Stromal cell of bone marrow (primary cell): ENCODE results near the gene CCM2L.
"Not testable (repeated sequence)": the region's sequence is repeated elsewhere in the genome, so short reads cannot be mapped to it uniquely, and the experiment has no call there.

Source experiments
- DNase-seq: peaks from one replicate; pipeline ENCODE4 v3.0.0-alpha.2; 2012; ENCODE audit warnings: low read depth

The CCM2L gene

GRCh38 chr20:32029561-32029960 lies 19.3 kb downstream of the CCM2L start:
- no peak for DNase-seq

DNA sequence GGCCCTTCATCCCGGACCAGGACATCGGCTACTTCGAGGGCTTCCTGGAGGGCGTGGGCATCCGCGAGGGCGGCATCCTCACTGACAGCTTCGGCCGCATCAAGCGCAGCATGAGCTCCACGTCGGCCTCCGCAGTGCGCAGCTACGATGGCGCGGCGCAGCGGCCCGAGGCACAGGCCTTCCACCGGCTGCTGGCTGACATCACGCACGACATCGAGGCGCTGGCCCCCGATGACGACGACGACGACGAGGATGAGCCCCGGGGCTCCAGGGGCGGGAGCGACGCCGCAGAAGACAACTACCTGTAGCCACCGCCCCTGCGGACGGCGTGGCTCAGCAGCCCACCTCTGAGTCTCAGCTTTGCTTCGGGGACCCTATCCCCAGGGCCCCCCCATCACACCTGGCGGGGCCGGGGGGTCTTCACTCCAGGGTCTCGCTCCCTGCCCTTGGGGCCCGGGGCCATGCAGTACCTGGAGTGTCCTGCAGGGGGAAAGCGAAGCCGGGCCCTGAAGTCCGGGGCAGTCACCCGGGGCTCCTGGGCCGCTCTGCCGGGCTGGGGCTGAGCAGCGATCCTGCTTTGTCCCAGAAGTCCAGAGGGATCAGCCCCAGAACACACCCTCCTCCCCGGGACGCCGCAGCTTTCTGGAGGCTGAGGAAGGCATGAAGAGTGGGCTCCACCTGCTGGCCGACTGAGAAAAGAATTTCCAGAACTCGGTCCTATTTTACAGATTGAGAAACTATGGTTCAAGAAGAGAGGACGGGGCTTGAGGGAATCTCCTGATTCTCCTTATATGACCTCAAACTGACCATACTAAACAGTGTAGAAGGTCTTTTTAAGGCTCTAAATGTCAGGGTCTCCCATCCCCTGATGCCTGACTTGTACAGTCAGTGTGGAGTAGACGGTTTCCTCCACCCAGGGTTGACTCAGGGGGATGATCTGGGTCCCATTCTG lies 21.0 kb downstream of the CCM2L start:
- DNase-seq = peak; percentile 57

DNA sequence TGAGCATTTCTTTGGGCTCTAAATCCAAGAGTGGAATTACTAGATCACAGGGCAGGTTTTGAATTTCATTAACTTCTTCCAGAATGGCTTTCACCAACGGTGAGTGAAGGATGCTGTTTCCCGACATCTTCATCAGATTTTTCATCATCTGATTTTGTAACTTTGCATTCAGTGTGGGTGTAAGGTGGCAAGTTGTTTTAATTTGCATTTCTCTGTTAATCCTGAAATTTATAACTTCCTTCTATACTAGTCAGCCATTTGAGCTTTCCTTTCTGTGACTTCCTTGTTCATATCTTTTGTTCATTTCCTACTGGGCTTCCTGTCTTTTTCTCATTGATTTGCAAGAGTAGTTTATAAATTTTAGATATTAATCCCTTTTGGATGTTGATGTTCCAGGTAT lies 23.1 kb downstream of the CCM2L start:
- no peak for DNase-seq

DNA sequence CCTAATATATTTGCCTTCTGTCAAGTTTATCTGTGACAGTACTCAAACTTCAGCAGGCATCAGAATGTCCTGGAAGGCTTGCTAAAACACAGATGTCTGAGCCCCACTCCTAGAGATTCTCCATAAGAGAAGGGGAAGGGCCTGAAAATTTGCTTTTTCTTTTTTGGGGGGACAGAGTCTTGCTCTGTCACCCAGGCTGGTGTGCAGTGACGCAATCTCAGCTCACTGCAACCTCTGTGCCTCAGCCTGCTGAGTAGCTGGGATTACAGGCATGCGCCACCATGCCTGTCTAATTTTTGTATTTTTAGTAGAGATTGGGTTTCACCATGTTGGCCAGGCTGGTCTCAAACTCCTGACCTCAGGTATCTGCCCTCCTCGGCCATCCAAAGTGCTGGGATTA lies 23.5 kb downstream of the CCM2L start:
- not testable (repeated sequence) for DNase-seq

DNA sequence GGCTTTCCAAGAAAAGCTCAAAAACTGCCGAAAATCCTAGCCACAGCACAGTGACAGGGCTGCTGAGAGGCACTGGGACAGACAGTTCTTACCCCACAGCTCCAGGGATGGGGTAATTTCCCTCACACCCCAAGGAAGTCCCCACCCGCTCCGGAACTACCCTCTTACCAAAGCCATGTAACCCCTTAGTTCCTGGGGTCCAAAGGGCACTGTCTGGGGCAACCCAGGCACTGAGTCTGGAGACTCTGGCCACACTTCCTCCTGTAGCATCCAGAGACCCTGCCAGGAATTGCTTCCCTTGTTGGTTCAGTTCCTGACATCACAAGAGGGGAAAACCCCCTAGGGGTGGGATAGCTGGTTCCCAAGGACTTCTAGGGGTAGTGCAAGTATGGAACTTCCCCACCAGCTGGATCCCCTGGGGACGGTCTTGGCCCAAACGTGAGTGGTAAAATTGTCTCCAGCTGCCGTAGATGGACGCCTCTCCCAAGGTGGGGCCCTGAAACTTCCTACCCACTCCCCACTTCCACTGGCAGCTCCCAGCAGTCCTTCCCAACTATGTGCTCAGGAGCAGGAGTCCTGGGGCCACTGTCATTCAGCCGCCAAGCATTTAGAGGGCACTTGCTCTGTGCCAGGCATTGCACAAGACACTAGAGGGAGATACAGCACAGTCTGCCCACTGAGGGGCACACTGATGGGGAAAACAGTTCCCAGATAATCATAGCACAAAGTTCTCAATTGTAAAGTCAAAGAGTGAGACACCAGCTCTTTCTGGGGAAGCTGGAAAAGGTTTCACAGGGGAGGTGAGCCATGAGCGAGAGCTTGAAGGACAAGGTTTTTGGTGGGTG lies 24.6 kb downstream of the CCM2L start:
- no peak for DNase-seq

GRCh38 chr20:32035426-32035779 lies 25.2 kb downstream of the CCM2L start:
- no peak for DNase-seq

DNA sequence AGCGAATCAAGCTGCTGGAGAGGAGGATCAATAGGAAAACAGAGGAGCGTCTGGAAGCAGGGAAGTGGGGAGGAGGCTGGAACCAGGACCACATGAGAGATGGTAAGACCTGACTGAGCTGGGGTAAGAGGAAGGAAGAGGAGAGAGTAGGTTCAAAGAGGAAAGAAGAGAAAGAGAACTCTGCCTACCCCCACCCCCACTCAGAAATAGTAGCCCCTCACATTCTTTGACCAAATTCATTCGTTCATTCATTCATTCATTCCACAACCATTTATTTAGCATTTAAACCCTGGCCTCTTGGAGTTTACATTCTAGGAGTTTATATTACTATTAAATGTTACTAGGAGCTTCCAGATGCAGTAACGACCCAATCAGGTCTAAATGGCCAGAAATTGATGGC lies 26.0 kb downstream of the CCM2L start:
- no peak for DNase-seq

GRCh38 chr20:32036716-32037485 lies 26.7 kb downstream of the CCM2L start:
- no peak for DNase-seq

DNA sequence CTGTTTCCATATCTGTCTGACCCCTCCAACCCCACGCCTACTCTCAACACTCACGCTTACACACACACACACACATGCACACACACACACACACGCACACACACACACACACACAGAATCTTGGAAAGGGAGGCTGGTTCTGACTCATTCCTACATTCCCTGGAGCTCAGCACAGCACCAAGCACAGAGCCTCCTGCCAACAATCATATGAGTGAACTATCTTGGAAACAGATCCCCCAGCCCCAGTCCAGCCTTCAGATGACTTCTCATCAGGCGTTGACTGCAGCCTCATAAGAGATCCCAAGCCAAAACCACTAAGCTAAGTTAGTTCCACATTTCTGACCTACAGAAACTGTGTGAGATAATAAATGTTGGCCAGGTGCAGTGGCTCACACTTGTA lies 27.7 kb downstream of the CCM2L start:
- DNase-seq = no peak

GRCh38 chr20:32040142-32040953 lies 30.1 kb downstream of the CCM2L start:
- no peak for DNase-seq

DNA sequence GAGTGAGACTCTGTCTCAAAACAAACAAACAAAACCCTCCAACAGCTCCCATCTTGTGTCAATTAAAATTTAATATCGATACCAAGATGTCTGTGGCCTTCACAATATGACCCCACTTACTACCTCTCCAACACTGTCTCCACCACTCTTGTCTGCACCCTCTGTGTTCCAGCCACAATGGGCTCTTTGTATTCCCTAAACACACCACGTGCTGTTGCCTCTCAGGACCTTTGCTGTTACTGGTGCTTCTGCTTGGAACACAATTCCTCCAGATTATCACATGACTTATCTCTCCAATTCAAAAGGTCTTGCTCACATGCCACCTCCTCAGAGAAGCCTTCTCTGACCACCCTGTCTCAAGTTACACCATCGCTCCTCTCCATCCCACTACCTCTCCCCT lies 35.8 kb downstream of the CCM2L start:
- no peak for DNase-seq

DNA sequence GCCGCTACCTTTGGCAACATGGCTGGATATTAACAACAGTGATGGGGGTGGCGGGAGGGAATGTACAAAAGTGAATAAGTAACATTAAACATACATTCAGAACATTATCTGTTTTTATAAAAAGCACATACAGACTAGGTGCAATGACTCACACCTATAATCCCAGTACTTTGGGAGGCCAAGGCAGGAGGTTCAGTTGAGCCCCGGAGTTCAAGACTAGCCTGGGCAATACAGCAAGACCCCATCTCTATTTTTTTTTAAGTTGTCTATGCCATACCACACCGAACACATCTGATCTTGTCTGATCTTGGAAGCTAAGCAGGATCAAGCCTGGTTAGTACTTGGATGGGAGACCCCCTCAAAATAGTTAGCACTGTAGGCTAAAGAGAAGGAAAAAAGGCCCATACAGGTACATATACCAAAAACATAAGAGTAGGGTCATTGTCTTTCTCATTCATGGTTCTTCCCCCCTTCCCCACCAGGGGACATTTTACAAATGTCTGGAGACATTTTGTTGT lies 40.1 kb downstream of the CCM2L start:
- no peak for DNase-seq

DNA sequence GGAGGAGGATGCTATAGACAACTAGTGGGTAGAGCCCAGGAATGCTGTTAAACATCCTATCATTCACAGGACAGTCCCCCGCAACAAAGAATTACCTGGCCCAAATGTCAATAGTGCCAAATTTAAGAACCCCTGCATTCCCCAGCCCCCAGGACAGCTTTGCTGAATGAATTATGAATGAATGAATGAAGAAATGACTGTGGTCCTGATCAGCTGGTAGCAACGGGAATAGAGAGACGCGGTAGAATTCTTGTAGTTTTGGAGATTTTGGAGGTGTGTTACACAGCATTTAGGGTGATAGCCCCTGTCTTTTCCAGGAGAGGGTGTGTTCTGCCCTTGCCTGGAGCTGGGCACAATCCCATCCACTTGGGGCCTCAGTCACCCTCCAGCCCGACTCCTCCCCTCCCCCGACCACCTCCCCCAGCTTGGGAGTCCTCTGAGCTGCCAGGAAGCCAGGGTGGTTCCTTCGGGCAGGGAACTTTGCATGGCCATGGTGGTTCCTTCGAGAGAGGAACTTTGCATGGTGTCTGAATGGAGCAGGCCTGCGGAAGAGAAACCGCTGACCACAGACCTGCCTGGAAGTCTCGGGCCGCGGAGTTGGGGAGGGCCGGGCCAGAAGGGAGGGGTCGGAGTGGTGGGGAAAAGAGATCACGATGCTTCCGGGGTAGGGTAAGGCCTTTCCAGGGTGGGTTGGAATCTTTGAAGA lies 40.8 kb downstream of the CCM2L start:
- no peak for DNase-seq

- no peak for DNase-seq
These were observed 41.5 kb downstream of the CCM2L start for GRCh38 chr20:32051720-32052089.

GRCh38 chr20:32052090-32052777 lies 42.0 kb downstream of the CCM2L start, which contains the start of gene HCK:
Gene HCK (plus strand): TSS chr20:32052242.
- no peak for DNase-seq

DNA sequence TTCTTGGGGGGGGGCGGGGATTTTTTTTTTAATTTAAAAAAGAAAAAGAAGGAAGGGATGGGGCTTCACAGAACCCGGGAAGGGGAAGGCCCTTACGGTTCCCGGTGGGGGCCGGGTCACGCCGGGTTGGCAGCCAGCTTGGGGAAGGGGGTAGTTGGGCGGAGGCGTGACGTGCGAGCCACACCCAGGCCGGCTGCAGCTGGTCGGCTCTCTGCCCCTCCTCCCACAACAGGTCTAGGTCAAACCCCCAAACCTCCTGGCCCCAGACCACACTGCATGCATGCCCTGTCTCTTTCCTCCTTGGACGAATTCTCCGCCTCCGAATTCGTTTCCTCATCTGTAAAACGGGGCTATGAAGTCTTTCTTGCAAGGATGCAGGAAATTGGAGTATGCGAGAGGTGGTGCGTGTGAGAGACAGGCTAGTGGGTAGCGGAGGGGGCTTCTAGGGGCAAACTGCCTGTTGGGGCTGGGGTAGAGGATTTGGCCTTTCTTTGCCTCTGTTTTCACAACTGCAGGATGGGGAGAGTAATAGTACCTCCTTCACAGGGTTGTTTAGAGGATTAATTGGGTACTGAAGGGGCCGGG lies 42.6 kb downstream of the CCM2L start:
- DNase-seq = no peak

- DNase-seq = no peak
These were observed 43.4 kb downstream of the CCM2L start for GRCh38 chr20:32053648-32054047.

DNA sequence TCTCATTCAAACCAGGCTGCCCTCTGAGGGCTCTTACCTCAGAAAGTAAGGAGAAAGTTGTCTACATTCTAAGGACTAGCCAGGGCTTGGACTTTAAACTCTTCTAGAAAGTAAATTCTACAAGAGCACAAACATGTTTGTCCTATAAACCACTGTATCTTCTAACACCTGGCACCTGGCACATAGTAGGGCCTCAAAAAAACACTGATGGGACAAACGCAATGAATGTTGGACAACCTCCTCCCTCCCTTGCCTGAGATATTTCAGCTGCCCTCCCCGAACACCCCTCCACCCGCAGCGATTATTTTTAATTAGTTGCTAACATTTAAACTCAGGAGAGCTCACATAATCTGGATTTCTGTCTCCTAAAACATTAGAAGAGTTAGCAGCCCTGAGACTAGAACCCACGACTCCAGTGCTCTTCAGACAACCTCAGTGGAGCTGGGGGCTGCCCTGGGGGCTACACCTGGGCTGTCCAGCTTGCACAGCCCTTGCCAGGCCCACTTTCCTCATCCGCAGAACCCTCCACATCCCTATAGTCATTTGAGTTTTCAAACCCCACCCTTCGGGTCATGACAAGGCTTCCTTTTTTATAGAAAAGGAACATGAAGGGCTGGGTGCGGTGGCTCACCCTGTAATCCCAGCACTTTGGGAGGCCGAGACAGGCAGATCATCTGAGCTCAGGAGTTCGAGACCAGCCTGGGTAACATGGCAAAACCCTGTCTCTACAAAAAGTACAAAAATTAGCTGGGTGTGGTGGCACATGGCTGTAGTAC lies 46.7 kb downstream of the CCM2L start:
- DNase-seq = no peak

DNA sequence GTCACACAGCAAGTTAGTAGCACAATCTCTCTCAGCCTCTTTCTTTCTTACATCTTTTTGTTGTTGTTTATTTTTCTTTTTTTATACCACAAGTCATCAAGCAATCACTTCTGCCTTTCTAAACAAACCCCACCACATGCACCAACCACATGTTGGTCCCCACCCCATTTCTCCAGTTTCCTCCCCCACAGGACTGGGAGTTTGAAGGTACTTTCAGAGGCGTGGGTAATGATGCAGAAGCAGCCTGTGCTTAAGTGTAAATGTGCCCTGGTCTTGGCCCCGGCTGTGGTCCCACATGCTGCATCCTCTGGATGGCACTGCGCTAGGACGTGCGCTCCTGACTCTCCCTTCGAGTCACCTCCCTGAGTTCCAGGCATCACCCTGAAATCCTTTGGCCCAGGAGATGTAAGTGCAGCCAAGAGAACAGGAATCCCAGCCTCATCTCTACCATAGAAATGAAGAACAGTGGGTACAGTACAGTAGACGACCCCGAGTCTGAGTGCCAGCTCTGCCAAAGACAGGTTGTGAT lies 47.5 kb downstream of the CCM2L start:
- no peak for DNase-seq
